GM18867 (cell line): ENCODE measurements around the gene C17orf107.

ENCODE experiments used
- ATAC-seq: cut with Tn5 transposase; IDR thresholded peaks from one replicate; pipeline ENCODE4 v1.9.1; 2021; ENCODE audit warnings: mild to moderate bottlenecking, moderate library complexity; ENCODE audit not compliant: unreplicated experiment

Gene C17orf107

DNA sequence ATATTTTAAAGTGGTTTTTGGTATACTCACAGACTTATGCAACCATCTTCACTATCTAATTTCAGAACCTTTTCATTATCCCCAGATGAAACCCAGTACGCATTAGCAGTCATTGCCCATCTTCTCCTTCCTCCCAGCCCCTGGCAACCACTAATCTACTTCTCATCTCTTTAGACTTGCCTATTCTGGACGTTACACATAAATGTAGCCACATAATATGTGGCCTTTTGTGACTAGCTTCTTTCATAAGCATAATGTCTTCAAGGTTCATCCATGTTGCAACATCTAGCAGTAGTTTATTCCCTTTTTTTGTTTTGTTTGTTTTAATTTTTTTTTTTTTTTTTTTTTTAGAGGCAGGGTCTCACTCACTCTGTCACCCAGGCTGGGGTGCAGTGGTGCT lies 28.5 kb upstream of the C17orf107 start:
- ATAC-seq = no peak

DNA sequence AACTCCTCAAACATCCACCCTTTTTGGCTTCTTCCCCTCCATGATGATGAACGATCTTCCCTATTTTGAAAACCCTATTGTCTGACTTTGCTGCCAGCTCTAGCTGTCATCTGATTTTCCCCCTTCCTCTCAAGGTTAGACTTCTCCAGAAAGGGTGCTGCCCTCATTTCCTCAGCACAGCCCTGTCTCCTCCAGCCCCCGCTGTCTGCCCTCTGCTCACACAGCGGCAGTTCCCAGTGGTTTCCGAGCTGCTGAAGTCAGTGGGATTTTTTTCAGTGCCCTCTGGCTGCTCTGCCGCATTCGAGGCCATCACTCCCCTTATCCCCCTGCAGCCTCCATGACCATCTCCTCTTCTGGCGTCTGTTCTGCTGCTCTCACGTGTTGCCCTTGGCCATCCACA lies 26.6 kb upstream of the C17orf107 start:
- ATAC-seq = no peak

DNA sequence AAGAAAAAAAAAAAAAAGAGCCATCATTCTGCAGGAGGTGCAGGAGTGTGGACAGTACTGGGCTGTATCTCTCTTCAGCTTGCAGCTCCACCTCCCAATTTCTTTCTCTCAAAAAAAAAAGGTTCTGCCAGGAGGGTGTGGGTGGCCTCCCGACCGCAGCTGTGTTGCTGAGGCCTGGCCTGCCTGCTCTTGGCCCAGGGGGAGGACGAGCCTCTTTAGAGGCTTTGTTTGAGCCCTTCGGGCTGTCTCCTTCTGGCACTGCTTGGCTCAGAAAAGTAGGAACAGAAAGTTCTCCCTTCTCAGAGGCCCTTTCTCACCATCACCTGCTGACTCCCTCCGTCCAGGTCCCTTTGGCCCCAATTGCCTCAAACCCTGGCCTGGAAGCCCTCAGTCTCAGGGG lies 22.2 kb upstream of the C17orf107 start:
- ATAC-seq = no peak

DNA sequence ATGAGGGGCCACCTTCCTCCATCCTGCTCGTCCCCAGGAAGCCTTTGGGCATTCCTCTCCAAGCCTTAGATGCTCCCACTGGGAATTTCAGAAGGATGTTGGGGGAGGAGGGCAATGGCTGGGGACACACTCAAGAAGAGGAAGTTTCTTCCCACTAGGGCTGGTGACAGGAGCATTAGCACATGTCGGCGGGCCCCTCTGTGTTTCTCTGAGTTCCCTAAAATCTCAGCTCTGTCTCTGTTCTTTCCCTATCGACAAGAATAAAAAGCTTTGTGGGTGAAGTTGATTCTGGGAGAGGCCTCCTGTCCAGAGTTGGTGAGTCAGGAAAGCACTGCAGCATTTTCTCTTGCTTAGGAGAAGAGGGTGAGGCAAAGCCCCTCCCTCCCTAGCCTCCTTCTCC lies 19.7 kb upstream of the C17orf107 start:
- no peak for ATAC-seq

DNA sequence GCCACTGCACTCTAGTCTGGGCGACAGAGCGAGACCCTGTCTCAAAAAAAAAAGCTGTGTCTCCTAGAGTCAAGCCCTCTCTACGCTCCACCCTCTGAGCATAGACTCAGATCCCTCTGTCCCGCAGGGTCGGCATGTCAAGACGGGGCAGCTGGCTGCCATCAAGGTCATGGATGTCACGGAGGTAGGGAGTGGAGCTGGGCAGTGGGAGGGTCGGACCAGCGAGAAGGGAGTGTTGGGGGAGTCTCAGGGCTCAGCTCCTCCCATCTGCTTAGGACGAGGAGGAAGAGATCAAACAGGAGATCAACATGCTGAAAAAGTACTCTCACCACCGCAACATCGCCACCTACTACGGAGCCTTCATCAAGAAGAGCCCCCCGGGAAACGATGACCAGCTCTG lies 18.5 kb upstream of the C17orf107 start:
- ATAC-seq = no peak

DNA sequence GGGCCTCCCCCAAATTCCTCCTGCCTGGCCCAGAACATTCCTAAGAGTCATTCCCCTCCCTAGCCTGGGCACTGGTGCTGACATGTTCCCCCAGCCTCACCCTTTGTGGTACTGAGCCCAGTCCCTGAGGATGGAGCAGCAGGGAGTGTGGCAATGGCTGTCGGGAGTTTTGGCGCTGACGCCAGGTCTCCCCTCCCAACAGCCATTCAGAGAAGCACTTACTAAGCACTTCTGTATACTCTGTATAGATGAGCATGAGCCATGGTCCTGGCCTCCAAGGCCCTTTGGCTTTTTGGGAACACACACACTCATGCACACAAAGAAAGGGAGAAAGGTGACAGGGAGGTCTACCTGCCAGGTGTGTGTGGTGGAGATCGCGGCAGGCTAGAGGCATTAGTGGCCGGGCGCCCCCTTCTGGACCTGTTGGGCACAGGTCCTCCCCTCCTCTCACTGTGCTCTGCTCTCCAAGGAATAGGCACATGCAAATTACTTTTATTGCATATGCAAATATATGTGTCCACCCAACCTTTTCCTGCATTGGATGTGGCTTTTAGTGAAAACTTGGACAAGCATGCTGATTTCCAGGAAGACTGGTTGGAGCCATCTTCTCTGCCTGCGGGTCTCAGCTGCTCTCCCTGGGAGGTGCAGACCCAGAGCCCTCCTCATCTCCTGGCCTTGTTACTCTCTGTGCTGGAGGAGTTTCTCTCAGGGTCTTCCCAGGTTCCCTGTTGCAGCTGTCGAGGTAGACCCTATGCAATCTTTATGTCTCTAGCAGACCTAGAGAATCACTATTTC lies 17.4 kb upstream of the C17orf107 start:
- ATAC-seq = no peak

DNA sequence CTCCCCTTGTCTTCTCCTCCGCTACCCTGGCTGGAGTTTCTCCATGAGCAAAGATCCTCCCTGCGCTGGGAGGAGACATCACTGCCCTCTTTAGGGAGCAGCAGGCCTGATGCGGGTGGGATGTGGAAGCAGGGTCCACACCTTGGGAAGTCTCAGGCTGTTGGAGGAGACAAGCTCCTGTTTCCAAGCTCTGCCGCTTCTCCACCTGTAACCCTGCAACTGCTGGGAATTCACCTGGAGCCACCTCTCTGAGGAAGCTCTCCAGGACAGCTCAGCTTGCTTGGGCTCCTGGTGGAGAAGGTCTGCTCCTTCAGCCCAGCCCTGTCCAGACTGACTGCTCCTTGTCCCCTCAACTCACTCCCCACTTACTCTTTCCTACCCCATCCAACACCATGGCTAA lies 14.8 kb upstream of the C17orf107 start:
- no peak for ATAC-seq

DNA sequence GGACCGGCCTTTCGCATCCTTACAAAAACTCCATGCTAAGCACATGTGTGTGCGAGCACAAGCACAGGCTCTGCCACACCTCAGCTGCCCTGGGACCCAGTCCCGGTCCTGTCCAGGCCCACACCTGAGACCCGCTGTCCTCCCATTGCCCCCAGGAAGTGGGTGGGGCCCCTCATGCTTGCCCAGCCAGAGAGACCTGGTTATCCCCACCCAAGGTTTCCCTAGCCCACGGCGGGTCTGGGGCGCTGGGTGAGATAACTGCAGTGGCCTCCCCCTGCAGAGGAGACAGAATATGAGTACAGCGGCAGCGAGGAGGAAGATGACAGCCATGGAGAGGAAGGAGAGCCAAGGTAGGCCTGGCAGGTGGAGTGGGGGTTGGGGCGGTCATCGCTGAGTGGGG lies 12.5 kb upstream of the C17orf107 start:
- ATAC-seq = no peak

DNA sequence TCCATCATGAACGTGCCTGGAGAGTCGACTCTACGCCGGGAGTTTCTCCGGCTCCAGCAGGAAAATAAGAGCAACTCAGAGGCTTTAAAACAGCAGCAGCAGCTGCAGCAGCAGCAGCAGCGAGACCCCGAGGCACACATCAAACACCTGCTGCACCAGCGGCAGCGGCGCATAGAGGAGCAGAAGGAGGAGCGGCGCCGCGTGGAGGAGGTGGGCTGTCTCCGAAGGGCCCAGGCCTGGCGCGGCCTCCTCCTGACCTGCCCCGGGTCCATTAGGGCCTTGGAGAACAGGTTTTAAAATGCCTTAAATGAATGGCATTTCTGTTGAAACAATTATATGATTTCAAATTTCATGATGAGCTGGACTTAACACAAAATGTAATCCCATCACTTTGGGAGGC lies 11.8 kb upstream of the C17orf107 start:
- no peak for ATAC-seq

DNA sequence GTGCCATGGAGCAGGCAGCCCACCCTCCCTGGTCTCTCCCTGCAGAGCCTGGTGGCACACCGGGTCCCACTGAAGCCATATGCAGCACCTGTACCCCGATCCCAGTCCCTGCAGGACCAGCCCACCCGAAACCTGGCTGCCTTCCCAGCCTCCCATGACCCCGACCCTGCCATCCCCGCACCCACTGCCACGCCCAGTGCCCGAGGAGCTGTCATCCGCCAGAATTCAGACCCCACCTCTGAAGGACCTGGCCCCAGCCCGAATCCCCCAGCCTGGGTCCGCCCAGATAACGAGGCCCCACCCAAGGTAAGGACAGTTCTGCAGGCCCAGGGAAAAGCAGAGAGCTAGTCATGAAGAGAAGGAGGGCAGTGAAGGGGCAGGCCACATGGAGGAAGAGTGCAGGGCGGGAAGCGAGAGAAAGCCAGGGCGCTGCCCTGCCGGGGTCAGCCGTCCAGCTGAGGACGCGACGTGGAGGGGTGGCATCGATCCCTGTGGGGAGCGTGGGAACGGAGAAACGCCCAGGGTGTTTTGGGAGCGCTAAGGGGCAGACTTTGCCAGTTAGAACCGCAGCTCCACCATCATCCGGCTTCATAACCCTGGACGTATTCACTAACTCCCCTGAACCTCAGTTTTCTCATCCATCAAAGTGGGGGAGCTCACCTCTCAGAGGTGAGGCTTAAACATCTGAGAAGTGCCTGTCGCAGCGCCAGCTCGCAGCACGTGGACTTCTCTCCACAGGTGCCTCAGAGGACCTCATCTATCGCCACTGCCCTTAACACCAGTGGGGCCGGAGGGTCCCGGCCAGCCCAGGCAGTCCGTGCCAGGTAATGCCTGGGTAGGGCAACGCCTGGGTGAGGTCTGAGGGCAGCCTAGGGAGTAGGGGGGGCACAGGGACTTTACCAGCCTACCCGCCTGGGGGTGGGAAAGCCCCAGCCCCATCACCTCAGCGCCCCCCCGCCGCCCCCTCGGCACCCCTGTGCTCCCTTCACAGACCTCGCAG lies 7.6 kb upstream of the C17orf107 start:
- ATAC-seq = no peak

DNA sequence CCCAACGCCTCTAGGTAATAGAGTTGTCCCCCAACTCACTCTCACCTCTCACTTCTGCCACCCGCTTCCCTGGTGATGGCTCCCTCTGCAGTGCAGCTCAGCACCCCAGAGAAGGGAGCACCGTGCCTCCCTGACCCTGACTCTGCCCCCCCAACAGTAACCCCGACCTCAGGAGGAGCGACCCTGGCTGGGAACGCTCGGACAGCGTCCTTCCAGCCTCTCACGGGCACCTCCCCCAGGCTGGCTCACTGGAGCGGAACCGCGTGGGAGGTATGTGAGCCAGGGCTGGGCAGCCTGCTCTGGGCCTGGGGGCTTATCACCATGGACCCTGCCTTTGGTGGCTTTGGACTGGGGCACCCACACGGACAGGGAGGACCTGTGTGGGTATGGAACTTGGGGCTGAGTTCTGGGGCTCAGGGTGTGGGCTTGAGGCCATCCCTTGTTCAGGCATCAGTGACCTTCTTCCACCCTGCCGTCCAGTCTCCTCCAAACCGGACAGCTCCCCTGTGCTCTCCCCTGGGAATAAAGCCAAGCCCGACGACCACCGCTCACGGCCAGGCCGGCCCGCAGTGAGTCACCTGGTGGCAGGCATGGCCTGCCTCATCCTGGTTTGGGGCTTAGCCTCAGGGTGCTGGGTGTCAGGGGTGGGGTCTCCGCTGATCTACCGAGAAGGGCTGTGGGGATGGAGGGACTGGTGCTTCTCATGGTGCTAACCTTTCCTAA lies 6.7 kb upstream of the C17orf107 start:
- no peak for ATAC-seq

DNA sequence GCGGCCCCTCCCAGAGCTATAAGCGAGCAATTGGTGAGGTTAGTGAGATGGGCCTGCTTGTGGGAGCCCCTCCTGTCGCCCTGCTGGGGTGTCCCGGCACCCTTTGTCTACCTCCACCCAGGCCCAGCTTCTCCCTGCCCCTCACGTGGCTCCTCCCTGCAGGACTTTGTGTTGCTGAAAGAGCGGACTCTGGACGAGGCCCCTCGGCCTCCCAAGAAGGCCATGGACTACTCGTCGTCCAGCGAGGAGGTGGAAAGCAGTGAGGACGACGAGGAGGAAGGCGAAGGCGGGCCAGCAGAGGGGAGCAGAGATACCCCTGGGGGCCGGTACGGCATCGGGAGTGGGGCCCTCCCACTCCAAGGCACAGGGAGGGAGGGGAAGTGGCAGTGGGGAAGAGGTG lies 6.1 kb upstream of the C17orf107 start:
- ATAC-seq = no peak

DNA sequence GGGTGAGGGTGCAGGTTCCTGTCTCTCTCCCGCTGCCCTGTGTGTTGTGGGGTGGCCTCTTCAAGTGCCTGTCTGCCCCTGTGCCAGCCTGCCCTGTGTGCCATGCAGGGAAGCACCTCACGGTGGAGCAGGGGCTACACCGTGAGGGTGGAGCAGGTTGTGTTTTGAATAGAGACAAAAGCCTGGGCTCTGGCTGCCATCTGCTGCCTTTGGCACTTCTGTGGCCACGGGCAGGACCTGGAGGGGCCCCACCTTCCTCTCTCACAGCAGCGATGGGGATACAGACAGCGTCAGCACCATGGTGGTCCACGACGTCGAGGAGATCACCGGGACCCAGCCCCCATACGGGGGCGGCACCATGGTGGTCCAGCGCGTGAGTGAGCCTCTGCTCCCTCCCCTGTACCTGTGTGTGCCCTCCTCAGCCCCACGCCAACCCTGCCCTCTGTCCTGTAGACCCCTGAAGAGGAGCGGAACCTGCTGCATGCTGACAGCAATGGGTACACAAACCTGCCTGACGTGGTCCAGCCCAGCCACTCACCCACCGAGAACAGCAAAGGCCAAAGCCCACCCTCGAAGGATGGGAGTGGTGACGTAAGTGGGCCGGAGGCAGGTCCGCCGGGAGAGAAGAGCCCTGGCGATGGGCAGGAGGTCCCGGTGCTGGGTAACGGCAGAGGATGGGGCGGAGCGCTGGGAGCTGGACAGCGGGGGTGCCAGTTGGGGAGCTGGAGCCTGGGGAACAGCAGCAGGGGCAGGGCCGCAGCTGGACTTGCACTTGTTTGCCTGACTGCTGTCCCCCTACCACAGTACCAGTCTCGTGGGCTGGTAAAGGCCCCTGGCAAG lies 5.4 kb upstream of the C17orf107 start:
- ATAC-seq = no peak

DNA sequence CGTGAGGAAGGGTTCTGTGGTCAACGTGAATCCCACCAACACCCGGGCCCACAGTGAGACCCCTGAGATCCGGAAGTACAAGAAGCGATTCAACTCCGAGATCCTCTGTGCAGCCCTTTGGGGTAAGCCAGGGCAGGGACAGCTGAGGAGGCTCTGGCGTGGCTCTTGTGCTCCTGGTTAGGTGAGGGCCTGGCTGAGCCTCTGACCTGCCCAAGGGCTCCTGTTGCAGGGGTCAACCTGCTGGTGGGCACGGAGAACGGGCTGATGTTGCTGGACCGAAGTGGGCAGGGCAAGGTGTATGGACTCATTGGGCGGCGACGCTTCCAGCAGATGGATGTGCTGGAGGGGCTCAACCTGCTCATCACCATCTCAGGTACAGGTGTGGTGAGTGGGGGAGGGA lies 4.2 kb upstream of the C17orf107 start:
- ATAC-seq = no peak

DNA sequence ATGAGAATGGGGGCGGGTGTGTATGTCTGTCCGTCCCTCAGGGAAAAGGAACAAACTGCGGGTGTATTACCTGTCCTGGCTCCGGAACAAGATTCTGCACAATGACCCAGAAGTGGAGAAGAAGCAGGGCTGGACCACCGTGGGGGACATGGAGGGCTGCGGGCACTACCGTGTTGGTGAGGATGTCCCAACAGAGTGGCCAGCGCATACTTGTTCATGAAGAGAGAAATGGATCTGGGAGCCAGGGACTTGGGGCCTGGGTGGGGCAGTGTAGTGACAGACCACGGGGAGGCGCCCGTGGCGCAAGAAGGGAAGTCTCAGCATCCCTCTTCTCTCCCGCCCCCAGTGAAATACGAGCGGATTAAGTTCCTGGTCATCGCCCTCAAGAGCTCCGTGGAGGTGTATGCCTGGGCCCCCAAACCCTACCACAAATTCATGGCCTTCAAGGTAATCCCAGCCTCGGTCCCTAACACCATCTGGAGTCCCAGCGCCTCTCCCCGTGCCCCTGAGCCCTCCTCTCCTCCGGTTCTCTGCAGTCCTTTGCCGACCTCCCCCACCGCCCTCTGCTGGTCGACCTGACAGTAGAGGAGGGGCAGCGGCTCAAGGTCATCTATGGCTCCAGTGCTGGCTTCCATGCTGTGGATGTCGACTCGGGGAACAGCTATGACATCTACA lies 3.5 kb upstream of the C17orf107 start:
- no peak for ATAC-seq

DNA sequence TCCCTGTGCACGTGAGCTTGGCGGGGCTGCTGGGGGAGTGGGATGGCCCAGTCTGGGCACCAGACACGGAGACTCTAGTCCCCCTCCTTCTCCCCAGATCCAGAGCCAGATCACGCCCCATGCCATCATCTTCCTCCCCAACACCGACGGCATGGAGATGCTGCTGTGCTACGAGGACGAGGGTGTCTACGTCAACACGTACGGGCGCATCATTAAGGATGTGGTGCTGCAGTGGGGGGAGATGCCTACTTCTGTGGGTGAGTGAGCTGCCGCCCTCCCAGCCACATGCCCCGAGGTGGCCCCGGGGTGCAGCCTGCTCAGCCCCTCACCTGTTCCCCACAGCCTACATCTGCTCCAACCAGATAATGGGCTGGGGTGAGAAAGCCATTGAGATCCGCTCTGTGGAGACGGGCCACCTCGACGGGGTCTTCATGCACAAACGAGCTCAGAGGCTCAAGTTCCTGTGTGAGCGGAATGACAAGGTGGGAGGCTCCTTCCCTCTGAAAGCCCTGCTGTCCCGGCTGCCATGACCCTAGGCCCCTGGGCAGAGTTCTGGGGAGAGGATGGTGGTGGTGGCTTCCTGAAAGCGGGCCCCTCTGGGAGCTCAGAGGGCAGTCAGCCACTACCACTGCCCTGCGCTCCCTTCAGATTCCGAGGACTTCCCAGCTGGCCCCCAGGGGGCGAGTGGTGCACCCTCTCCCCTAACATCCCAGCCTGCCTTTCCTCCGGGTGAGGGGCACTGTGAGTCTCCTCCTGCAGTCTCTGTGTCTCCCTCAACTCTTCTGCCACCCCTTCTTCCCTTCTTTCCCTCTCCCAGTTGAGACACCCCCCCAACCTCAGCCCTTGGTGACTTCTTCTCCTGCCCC lies 2.8 kb upstream of the C17orf107 start:
- no peak for ATAC-seq

DNA sequence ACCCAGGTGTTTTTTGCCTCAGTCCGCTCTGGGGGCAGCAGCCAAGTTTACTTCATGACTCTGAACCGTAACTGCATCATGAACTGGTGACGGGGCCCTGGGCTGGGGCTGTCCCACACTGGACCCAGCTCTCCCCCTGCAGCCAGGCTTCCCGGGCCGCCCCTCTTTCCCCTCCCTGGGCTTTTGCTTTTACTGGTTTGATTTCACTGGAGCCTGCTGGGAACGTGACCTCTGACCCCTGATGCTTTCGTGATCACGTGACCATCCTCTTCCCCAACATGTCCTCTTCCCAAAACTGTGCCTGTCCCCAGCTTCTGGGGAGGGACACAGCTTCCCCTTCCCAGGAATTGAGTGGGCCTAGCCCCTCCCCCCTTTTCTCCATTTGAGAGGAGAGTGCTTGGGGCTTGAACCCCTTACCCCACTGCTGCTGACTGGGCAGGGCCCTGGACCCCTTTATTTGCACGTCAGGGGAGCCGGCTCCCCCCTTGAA lies 2.1 kb upstream of the C17orf107 start:
- ATAC-seq = no peak

DNA sequence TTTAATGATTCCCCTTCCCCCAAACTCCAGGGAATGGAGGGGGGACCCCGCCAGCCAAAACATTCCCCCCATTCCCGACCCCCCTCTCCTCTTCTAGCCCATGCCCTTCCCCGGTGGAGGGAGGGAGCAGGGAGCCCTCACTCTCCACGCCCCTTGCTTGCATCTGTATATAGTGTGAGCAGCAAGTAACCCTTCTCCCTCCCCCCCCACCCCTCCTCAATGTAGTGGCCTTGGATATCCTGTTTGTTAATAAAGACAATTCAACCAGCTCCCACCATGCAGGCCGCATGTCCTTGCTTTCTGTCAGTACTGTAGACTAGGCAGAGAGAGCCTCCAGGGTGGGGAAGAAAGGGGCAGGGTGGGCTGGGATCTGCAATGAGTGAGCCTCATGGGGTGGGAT lies 1.6 kb upstream of the C17orf107 start:
- ATAC-seq = no peak

DNA sequence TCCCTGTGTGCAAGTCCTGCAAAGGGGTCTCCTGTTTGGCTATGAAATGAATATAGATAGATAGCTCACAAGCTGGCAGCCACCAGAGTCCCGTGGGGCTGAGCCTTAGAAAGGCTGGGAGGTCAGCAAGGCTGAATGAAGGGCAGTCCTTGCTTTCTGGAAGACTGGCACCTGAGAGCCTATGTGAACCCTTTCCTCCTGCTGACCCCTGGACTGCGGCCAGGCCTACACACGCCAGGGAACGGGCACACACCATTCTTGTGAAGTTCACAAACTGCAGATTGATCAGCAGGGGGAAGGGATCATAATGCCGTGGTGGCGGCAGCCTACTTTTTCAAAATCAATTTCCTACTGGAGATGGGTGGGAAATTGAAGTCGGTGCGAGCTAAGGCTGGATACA lies 985 bp upstream of the C17orf107 start:
- ATAC-seq = no peak
